HG03108 (cell line): ENCODE data around the gene MAGEA9B.
"Not testable (repeated sequence)": the region's sequence is repeated elsewhere in the genome, so short reads cannot be mapped to it uniquely, and the experiment has no call there.

Experiments used
- ATAC-seq: cut with Tn5 transposase; IDR thresholded peaks from one replicate; pipeline ENCODE4 v1.9.1; 2021; ENCODE audit warnings: moderate library complexity; ENCODE audit not compliant: unreplicated experiment

The MAGEA9B gene

DNA sequence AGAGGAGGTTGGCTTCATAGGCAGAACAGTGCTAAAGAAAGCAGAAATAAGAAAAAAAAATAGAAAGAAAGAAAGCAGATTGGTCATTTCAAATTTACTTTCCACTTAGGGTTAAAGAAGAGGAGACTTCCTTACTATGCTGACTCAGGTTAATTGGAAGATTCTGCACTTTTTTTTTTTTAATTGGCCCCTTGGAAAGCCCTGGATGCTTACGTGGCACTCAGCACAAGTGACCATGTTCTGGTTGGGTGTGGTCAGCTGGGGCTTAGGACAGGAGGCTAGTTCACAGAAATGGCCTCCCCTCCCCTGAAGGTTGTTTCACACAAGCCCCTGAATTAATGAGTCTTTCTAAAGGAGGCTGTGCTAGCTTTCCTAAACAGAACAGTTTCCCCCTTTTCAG, 14.5 kb downstream of the MAGEA9B start:
- no peak for ATAC-seq

DNA sequence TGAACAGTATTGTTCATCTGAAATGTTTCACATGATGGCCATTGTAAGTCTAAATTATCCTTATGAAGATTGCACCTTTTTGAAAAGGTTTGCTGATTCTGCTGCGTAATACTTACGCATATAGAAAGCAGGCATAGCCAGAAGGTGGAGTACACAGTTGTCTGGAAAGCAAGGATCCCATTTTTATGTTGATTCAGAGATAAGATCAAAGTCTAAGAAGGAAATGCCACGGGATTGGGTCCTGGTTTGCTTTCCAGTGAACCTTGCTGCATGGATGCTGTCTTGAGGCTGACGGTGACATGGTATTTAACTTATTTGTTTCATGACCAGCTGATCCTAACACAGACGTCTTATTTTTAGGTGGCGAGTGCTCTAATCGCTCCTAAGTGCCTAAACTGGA, 15.5 kb downstream of the MAGEA9B start:
- ATAC-seq = no peak

DNA sequence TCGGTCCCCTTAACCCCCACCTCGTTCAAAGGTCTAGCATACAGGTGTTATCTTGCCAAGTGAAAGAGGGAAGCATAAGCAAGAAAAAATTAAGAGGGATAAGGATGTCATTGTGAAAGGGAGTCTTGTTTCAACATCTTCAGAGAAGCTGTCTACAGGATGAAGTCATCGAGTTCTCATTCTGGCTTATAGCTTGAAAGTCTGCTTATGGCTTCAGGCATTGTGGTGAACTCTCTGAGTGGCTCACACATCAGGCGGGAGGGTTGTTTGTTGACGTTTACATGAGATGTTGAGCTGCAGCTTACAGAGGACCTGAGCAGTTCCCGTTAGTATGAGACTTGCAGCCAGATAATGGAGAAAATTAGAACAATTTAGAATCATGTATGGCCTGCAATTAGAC, 16.6 kb downstream of the MAGEA9B start:
- ATAC-seq = no peak

DNA sequence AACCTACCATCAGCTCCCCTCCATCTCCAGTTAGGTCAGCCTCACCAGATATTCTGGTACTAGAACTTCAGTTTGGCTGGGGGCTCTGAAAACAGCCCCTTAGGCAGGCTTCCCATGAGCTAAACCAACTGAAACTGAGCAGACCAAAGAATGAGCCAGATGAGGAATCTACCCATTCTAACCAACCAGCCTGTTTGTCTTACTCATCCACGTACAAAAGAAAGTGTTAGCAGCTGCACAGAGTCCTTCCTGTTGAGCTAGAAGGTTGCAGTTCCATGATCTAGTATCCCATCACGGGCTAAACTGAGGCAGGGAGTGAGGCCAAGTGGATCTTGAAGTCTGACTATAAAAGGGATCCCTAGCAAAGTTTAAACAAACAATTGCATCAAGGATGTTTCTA, 17.5 kb downstream of the MAGEA9B start:
- ATAC-seq = no peak

DNA sequence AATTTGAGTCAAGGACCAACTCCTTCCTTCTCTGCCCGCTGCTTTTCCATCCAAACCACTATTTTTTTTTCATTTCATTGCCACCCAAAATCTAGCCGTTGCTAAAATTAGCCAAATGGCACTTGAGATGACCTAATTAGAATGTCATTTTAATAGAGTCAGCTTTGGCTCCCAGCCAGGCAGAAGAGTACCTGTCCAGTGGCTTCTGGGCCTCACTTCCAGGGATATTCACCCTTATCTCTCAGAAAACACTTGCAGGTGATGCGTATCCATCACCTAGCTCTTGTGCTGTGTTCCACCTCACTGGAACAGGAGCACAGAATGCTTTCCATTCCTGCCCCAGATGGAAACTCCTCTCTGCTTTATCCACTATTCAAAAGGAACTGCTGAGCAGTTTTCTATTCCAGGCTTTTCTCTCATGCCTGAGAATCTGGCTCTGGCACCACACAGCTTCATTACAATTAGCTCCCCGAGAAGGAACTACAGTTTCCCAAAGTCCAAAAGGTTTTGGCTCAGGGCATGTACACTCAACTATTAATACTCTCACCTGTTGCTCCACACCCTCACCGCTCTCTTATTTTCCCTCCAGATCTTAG, 18.5 kb downstream of the MAGEA9B start:
- ATAC-seq = no peak

DNA sequence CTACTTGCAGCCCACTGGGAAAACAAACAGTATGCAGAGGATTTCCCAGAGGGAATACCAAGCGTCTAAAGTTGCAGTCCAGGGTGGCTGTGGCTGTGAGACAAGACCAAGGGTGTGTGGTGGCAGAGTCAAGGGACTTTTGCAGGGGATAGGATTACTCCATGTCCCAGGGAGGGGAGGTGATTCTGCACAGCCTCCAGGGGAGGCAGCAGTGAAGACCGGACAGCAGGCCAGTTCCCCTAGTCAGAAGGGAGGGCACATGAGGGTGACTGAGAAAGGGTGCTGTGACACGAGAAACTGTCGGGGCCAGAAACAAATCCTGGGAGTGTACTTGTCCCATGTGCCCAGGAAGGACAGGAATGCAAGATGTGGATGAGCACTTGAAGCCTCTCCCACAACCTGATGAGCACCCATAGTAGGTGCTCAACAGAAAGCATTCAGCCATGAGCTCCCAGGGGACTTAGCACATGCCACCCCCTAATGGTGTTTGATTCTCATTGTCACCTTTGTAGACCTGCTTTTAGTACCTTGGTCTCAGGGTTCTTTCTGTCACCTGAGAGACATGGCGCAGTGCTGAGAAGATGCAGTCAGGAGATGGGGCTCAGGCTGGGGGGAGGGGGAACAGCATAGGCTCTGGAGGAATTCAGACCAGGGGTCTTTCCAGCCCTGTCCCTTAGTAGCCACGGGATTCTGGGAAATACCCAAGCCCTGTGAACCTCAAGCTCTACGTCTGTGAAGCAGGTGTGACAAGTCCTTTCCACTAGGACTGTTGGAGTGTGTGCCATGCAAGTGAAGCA, 19.4 kb downstream of the MAGEA9B start:
- no peak for ATAC-seq

DNA sequence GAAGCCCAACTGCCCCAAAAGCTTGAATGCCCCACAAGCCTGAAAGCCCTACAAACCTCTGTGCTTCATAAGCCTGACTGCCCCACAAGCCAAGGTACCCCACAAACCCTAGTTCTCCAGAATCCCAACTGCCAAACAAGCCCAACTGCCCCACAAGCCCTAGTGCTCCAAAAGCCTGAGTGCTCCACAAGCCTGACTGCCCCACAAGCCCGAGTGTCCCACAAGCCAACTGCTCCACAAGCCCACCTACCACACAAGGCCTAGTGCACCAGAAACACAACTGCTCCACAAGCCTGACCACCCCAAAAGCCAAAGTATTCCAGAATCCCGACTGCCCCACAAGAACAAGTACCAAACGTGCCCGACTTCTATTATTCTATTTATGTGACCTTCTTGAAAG, 23.9 kb downstream of the MAGEA9B start:
- ATAC-seq = no peak

DNA sequence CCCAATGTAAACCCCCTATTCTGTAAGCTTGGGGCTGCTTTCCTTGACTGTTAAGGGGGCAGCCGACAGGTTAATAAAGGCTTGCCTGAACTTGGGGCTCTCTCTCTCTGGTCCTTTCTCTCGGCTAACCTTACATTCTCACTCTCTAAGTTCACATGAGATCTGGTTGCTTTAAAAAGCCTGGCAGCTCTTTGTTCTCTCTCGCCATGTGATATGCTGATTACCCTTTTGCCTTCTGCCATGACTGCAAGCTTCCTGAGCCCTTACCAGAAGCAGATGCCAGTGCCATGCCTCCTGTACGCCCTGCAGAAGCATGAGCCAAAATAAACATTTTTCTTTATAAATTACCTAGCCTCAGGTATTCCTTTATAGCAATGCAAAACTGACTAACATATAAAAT, 32.0 kb downstream of the MAGEA9B start:
- not testable (repeated sequence) for ATAC-seq

DNA sequence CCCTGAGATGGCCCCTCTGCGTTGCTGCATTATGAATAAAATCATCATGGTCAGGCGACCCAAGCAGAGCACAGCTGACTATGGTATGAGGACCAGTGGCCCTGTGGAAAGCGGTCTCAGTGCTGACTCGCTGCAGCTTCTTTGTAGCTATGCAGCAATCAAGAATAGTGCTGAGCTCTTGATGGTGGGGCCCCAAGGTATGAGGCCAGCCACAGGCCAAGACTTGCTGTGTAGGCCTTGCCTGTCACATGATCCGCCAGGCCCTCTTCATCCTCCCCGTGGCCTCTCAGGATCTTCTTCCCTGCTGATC, 35.4 kb downstream of the MAGEA9B start:
- not testable (repeated sequence) for ATAC-seq

DNA sequence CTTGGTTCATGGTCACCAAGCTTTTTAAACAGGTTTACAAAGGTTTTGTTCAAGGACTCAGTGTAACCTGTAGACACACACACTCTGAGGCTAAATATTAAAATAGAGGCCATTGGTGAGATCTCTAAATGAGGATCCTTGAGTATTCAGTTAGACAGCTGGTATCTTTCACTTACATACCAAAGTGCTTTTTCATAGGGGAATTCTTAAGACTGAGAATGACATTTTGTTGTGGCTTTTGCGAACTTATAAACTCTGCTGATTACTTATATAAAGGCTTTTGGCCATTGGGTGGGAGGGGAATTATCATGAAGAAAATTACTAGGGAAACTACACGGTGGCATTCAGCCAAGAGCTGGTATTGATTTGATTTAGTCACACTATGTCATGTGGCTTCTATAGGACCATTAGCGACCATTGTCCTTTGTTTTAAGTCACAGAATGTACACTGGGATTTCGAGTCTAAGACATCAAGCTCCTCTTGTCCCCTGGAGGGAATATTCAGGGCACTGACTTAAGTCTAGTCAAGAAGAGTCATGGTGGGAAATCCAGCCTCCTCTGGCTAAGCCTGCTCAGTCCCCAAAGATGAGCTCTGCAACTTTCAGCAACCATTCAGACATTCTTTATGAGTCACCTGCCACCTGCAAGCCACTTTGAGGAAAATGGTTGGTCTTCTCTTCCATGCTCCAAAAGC, 35.9 kb downstream of the MAGEA9B start:
- peak; percentile 41 for ATAC-seq

DNA sequence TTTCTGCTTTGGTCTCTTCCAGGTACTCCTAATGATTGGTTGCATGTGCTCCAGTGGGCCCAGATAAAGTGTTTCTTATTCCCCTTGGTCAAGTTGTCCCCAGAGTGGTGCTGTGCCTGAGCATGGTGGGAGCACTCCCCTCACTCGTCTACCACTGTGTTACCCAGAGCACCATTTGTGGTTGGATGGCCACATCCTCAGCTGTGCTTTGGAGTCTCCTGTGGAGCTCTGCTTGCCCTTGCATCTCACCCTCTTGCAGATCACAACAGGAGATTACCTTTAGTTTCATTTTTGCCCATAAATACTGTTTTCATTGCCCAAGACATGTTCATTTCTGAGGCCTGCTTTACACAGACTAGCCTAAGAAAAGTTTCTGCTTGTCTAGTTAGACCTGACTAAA, 36.8 kb downstream of the MAGEA9B start:
- not testable (repeated sequence) for ATAC-seq

DNA sequence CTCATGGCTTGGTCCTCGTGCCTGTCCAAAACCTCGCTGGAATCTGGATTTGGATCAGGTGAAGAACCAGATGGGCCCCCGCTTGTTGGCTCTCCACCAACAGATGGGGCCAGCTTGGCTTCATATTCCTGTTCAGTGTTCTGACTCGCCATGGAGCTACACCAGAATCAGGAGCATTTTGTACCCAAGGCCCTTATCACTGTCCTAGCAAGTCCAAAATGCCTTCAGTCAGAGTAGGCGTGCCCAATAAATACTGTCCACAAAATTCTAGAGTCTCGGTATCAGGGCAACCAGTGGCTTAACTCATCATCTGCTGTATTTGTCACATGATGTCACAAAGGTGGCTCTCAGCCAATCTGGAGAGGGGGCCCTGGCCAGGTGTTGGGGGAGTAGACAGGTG, 37.6 kb downstream of the MAGEA9B start, which contains the start of gene HSFX3:
Gene HSFX3 (minus strand): TSS at position 224 of the 400 bp plus-strand sequence. CDS start 72 bp downstream, at position 152.
- ATAC-seq = not testable (repeated sequence)

DNA sequence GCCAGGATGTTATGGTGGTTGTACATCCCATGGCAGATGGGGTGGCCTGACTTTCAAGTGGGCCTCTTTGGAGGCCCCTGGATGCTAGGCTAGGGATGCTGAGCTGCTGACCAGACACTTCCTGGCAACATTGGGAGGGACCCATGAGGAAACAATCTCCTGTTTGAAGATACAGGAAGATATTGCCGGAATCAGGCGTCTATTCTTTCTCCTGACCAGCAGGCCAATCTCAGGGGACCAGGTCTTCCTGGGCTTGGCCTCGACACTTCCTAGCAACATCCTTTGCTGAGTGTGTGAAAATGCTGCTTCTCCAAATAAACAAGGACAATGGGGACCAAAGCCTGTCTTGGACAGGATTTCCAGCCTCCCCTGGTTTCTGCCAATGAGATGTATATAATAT, 39.5 kb downstream of the MAGEA9B start:
- ATAC-seq = not testable (repeated sequence)

DNA sequence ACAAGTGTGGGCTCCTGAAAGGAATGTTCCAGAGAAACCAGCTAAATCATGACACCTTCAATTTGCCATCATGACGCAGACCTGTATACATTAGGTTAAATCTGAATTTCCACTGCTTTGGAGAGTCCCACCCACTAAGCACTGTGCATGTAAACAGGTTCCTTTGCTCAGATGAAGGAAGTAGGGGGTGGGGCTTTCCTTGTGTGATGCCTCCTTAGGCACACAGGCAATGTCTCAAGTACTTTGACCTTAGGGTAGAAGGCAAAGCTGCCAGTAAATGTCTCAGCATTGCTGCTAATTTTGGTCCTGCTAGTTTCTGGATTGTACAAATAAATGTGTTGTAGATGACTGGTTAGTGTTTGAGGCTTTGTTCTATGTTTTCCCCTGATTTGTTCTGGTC, 40.3 kb downstream of the MAGEA9B start:
- ATAC-seq = not testable (repeated sequence)

DNA sequence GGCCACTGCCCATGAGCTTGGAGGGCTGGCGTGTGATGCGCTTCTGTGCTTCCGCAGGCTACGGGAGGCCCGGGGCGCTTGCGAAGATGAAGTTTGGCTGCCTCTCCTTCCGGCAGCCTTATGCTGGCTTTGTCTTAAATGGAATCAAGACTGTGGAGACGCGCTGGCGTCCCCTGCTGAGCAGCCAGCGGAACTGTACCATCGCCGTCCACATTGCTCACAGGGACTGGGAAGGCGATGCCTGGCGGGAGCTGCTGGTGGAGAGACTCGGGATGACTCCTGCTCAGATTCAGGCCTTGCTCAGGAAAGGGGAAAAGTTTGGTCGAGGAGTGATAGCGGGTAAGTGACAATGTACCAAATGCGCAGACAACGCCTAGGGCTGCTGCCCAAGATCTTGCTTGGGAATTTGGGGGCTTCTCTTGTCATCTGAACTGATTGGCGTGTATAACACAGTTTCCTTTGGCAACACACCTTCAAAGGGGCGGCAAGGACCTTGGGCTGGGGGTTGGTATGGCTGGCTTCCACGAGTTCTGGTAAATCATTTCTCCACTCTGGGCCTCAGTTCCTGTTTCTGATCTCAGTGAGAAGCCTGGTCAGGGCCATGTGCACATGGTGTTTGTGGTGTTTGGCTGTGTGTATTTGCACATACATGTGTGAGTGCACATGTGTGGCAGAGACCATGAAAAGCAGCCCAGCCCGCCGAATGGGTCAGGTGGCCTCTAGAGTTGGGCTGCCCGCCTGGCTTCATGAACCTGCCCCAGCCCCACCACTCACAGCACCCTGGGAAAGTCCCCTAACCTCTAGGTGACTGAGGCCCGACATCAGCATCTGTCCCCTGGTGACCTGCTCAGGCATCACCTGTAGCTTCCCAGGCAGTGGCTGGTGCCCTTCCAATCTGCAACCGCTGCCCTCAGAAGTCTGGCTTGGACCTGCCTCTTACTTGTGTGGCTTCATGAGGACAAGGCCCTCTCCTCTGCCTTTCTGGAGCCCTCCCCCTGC, 41.4 kb downstream of the MAGEA9B start:
- ATAC-seq = peak; percentile 37

DNA sequence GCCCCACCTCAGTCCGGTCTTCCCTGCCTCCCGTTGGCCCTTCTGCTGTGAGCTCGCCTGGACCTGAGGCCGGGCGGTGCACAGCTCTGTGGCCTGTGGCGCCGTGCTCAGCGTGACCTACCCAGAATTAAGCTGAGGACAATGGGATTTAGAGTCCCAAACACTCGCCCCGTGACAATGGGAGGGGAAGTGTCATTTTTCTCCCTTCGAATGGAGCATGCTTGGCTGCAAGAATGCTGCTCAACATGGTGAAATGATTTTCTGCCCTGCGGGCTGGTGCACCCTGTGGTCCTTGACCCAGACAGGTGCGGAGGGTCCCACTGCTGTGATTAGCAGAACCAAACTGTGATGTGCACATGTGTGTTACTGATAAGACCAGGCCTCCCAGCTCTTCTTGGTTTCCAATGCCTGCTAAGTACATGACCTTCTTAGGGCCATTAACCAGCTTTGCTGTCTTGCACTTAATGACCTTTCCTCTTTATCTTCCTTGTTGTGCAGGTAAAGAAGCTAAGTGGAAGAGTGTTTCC, 45.7 kb downstream of the MAGEA9B start:
- ATAC-seq = no peak

DNA sequence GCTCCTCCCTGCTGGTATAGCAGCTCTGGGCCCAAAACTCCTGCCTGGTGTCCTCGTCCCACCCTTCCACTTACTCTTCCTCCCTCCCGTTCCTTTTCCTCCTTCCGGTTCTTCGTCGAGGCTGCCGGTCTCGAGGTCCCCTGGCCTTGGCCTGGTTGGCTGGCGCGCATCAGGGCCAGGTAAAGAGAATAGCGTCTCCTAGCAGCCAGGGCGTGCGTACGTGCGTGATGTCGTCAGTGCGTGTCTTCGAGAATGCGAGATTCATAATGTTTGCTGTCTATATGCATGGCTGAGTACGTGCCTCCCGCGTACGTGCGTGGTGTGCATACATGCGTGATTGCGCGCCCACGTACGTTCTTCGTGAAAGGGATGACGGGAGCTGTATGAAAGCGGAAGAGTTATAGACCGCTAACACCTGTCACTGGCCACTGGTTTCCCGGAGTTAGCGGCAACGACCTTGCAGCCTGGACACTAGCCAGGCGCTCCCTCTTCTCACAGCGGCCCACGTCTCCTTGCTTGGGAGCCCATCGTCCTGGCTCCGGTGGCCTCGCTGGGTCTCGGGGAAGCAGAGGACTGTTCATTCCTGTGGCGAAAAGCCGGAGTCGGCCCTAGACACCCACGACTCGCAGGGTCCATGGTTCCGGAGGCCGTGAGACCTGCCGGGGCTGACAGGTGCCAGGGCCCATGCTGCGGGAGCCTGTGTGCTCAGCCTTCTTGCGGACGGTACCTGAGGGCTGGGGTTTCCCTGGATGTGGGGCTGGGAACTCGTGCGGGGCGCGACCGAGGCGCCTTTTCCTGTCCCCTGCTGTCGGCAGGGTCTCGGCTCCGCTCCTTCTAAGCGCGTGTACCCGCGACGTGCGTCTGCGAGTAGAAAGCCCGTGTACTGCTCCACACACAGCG, 46.4 kb downstream of the MAGEA9B start, which contains the start of gene EOLA1:
Gene EOLA1 (plus strand): TSS at position 392 of the 900 bp plus-strand sequence. CDS start 4,619 bp downstream, outside the sequence.
- peak; percentile 76 for ATAC-seq

DNA sequence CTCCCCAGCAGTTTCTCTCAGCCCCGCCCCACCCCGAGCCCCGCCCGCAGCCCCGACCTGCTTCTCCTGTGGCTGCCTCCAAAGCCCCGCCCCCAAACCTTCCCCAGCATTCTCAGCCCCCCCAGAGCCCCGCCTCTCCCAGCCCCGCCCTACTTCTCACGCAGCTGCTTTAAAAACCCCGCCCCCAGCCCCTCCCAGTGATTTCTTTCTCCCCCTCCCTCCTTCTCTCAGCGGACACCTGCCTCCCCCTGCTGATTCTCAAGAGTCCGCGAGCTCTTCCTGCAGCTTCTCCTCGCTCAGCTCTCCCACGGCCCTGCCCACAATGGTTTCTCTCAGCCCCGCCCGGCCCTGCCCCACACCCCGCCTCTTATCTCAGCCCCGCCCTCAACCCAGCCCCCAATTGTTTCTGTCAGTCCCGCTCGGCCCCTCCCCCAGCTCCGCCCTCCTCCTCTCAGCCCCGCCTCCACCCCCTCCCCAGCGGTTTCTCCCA, 47.1 kb downstream of the MAGEA9B start:
- ATAC-seq = no peak
